Upper lobe of right lung (tissue), 1 donor: ENCODE measurements around the gene DHX9. TPM values are rescaled to one million over a fixed set of nuclear protein-coding genes. Genes with fewer than 3 reads are reported as not detected.

ENCODE experiments used
- ATAC-seq: fragments of 200-7000 bp; cut with Tn5 transposase; one replicate; pipeline ENCODE4 v1.9.1; 2020; ENCODE audit warnings: mild to moderate bottlenecking, moderate library complexity
- DNase-seq: peaks from one replicate; pipeline ENCODE4 v3.0.0-alpha.2; 2020
- H3K27ac ChIP-seq: fragments of 200-600 bp; one replicate; pipeline ENCODE4 v1.8.0; 2022
- H3K27me3 ChIP-seq: fragments of 200-600 bp; one replicate; pipeline ENCODE4 v1.8.0; 2022; ENCODE audit warnings: mild to moderate bottlenecking
- H3K36me3 ChIP-seq: fragments of 200-600 bp; one replicate; pipeline ENCODE4 v1.8.0; 2022
- H3K4me1 ChIP-seq: fragments of 200-600 bp; one replicate; pipeline ENCODE4 v1.8.0; 2022
- H3K4me3 ChIP-seq: fragments of 200-600 bp; one replicate; pipeline ENCODE4 v1.8.0; 2022; ENCODE audit warnings: mild to moderate bottlenecking
- H3K9me3 ChIP-seq: fragments of 200-600 bp; one replicate; pipeline ENCODE4 v1.8.0; 2022
- intact Hi-C: fragments of 100-400 bp; cut with DNase I; formaldehyde crosslinking; loops from one replicate; pipeline ENCODE4 v1.11.0; 2022
- total RNA-seq: library from RNA; stranded (reverse); fragmentation: NEBNext Ultra II Directional; extraction: Animal tissue kit (Norgen Biotek cat#: 25700); gene quantifications from one replicate; pipeline ENCODE4 v1.2.1, GENCODE V29; 2021
- TF ChIP-seq, protein P1 (sequence below): fragments of 200-600 bp; IDR thresholded peaks from one replicate; pipeline ENCODE4 v1.8.0; 2022; ENCODE audit warnings: antibody characterized with exemption
- donor health status: DM: no; HTN: yes; CAD: no; lungs with severe emphysema.

The DHX9 gene
- total RNA-seq, 1 donor from 2014 or later = 126 TPM

DNA sequence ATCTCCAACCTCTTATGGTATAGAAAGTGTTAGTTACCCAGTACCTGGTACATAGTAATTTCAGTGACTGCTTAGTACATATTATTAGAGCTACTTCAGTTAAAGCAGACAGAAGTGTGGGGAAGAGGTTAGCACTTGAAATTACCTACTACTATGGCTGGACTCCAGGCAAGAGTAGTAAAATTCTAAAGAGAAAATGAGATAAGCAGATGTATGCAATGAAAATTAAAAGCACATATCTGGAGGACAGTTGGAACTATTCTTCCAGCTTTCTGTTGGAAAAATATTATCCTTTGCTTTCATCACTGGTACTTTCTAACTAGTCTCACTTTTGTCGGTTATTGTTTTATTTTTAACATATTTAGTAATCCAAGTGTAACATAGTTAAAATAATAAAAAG lies 23.7 kb downstream of the DHX9 start:
- intact Hi-C loops = no loop called here
- Histone ChIP-seq H3K9me3 (no peaks in the 10 kb centered on the region), H3K36me3 (peaks cover 100% of the 10 kb centered on the region), H3K4me3 (no peak overlapping the region), H3K27me3 (no peaks in the 10 kb centered on the region), H3K4me1 (peaks cover 6% of the 10 kb centered on the region), H3K27ac (no peak overlapping the region)
- no peak for DNase-seq
- TF ChIP-seq, protein P1, sequence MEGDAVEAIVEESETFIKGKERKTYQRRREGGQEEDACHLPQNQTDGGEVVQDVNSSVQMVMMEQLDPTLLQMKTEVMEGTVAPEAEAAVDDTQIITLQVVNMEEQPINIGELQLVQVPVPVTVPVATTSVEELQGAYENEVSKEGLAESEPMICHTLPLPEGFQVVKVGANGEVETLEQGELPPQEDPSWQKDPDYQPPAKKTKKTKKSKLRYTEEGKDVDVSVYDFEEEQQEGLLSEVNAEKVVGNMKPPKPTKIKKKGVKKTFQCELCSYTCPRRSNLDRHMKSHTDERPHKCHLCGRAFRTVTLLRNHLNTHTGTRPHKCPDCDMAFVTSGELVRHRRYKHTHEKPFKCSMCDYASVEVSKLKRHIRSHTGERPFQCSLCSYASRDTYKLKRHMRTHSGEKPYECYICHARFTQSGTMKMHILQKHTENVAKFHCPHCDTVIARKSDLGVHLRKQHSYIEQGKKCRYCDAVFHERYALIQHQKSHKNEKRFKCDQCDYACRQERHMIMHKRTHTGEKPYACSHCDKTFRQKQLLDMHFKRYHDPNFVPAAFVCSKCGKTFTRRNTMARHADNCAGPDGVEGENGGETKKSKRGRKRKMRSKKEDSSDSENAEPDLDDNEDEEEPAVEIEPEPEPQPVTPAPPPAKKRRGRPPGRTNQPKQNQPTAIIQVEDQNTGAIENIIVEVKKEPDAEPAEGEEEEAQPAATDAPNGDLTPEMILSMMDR = no peak
- ATAC-seq = no peak

- ATAC-seq = no peak
- H3K9me3 ChIP-seq = no peaks in the 10 kb centered on the region
- intact Hi-C loops = no loop called here
- no peak overlapping the region for H3K4me3 ChIP-seq
- H3K4me1 ChIP-seq = peaks cover 6% of the 10 kb centered on the region
- H3K27ac ChIP-seq = no peak overlapping the region
- peaks cover 100% of the 10 kb centered on the region for H3K36me3 ChIP-seq
- H3K27me3 ChIP-seq = no peaks in the 10 kb centered on the region
- no peak for DNase-seq
- TF ChIP-seq, protein P1 = no peak
Measured at GRCh38 chr1:182863940-182864339, 24.8 kb downstream of the DHX9 start.

DNA sequence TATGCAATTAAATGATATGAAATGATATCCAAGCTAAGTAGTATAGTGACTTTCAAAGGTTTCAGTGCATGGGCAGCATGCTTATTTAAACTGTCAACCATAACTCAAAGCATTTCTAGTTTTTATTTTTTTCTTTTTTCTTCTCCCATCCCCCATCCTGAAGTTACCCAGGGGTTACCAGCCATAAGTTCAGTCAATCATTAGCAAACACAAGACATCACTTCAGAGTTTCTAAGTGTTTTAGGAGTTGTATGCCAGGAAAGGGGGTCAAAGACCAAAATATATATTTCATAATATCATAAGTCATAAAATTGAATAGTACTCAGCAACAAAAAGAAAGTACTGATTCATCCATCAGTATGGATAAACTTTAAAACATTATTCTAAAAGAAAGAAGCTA lies 28.7 kb downstream of the DHX9 start:
- no peaks in the 10 kb centered on the region for H3K9me3 ChIP-seq
- H3K27ac ChIP-seq = no peak overlapping the region
- peaks cover 100% of the 10 kb centered on the region for H3K36me3 ChIP-seq
- ATAC-seq (no peak), DNase-seq (no peak)
- intact Hi-C loops = no loop called here
- H3K4me3 ChIP-seq = no peak overlapping the region
- H3K4me1 ChIP-seq = no peaks in the 10 kb centered on the region
- H3K27me3 ChIP-seq = no peaks in the 10 kb centered on the region
- TF ChIP-seq, protein P1 = no peak

- ATAC-seq (no peak), DNase-seq (no peak)
- Histone ChIP-seq H3K27me3 (no peaks in the 10 kb centered on the region), H3K4me1 (no peaks in the 10 kb centered on the region), H3K4me3 (no peak overlapping the region), H3K36me3 (peaks cover 100% of the 10 kb centered on the region), H3K27ac (no peak overlapping the region), H3K9me3 (no peaks in the 10 kb centered on the region)
- TF ChIP-seq, protein P1 = no peak
- intact Hi-C loops = no loop called here
Measured at GRCh38 chr1:182869241-182869666, 30.1 kb downstream of the DHX9 start.

GRCh38 chr1:182872881-182873280 lies 33.7 kb downstream of the DHX9 start:
- Histone ChIP-seq H3K27ac (no peak overlapping the region), H3K4me3 (no peak overlapping the region), H3K27me3 (no peaks in the 10 kb centered on the region), H3K9me3 (no peaks in the 10 kb centered on the region), H3K36me3 (peaks cover 100% of the 10 kb centered on the region), H3K4me1 (no peaks in the 10 kb centered on the region)
- intact Hi-C loops = no loop called here
- TF ChIP-seq, protein P1 = no peak
- ATAC-seq = no peak
- no peak for DNase-seq

DNA sequence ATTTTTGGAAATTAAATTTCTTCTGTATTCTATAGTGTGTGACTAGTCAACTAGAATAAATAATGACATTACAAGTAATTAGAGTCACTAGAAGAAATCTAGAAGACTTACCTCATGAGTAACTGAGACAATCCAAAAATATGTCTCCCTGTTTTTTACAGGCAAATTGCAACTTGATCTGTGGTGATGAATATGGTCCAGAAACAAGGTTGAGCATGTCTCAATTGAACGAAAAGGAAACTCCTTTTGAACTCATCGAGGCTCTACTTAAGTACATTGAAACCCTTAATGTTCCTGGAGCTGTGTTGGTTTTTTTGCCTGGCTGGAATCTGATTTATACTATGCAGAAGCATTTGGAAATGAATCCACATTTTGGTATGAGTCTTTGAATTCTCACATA lies 36.7 kb downstream of the DHX9 start:
- no peak overlapping the region for H3K4me3 ChIP-seq
- H3K9me3 ChIP-seq = no peaks in the 10 kb centered on the region
- no peaks in the 10 kb centered on the region for H3K27me3 ChIP-seq
- ATAC-seq (no peak), DNase-seq (no peak)
- TF ChIP-seq, protein P1 = no peak
- H3K27ac ChIP-seq = no peak overlapping the region
- intact Hi-C loops = no loop called here
- H3K36me3 ChIP-seq = peaks cover 100% of the 10 kb centered on the region
- no peaks in the 10 kb centered on the region for H3K4me1 ChIP-seq
